GM18505 (cell line): ENCODE measurements around the gene PSMD13.
A peak's percentile ranks its signal among the peaks of the same experiment; 100 is the strongest.
"Not testable (repeated sequence)": the region's sequence is repeated elsewhere in the genome, so short reads cannot be mapped to it uniquely, and the experiment has no call there.

Source experiments
- ATAC-seq: cut with Tn5 transposase; IDR thresholded peaks from one replicate; pipeline ENCODE4 v1.9.1; 2021; ENCODE audit not compliant: unreplicated experiment
- POLR2A ChIP-seq: IDR thresholded peaks from 4 replicates; pipeline ENCODE4 v1.6.1; 2011; ENCODE audit warnings: borderline replicate concordance; ENCODE audit not compliant: insufficient read depth, insufficient read length; ENCODE audit errors: extremely low read depth

PSMD13 gene

GRCh38 chr11:235180-235579 is 1.6 kb upstream of the PSMD13 start:
- no peak for ATAC-seq
- TF ChIP-seq POLR2A, result no peak

- no peak for ATAC-seq
- TF ChIP-seq POLR2A, result no peak
Observed at GRCh38 chr11:235609-235996, 1.2 kb upstream of the PSMD13 start.

DNA sequence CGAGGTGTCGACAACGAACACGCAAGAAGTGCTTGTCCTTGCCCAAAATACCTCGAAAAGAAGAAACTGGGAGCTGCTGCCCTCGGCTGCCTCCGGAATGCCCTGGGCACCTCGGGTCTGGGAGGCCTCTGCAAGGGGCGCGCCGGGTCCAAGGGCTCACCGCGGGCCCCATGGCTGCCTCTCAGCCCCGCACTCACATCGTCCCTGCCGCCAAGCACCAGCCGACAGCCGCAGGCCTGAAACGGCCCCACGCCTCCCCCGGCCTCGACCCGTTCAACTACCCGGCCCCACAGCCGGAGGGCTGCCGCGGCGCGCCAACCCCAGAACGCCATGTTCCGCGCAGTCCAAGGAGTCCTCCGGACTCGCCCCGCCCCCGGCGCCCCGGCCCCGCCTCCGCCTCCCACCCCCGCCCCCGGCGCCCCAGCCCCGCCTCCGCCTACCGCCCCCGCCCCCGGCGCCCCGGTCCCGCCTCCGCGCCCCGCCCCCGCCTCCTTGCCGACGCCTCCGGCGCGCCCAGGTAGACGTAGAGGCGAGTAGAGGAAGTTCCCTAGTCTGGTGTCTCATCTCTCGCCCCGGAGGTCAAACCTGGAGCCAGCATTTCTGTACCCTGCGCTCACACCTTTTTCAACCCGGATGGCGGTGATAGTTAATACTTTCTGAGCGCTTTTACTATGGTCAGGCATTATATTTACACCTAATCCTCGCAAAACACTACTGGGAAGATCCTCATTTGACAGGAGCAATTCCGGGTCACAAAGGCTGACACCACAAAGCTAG is 591 bp upstream of the PSMD13 start, which contains the start of gene SIRT3:
Gene SIRT3, minus strand, starts transcription at position 346 of the 777 bp plus-strand sequence. Its CDS starts 14 bp downstream, at position 332.
- peak; percentile 61 for ATAC-seq

GRCh38 chr11:238346-238745 is 1.6 kb downstream of the PSMD13 start:
- ATAC-seq, result not testable (repeated sequence)

More for the DNA sequence above, 591 bp upstream of the PSMD13 start, which contains the start of gene SIRT3:
- peak; percentile 69 for TF ChIP-seq POLR2A

DNA sequence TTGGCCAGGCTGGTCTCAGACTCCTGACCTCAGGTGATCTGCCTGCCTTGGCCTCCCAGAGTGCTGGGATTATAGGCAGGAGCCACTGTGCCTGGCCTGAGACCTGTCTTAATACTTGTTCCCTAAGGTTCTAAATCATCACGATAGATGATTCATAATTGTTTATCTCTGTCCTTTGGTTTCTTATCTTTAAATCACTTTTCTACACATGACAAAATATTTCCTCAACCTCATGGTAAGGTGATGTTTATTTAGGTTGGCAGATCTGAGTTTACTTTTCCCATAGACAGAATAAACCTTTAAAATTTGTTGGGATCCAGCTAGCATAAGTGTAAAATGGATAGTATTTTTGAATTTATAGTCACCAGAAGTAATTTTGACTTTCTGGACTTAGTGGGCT is 3.5 kb downstream of the PSMD13 start:
- TF ChIP-seq POLR2A, result no peak
- ATAC-seq, result no peak

DNA sequence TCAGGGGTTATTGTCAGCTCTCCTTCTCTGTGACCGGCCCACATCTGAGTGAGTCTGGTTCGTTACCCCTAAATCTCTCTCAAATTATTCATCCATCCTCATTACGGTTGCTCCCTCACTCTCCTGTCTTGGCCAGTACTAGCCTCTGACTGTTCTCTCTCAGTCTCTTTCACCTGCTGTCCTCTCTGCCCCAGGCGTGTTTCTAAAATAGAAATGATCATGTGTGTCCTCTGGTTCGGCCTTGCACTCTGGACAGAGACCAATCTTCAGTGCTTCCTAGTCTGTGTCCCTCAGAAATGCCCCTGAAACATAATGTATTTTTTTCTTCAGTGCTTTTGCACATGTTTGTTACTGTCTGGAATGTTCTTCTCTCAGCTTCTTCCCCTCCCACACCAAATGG is 4.9 kb downstream of the PSMD13 start:
- TF ChIP-seq POLR2A, result no peak
- no peak for ATAC-seq

DNA sequence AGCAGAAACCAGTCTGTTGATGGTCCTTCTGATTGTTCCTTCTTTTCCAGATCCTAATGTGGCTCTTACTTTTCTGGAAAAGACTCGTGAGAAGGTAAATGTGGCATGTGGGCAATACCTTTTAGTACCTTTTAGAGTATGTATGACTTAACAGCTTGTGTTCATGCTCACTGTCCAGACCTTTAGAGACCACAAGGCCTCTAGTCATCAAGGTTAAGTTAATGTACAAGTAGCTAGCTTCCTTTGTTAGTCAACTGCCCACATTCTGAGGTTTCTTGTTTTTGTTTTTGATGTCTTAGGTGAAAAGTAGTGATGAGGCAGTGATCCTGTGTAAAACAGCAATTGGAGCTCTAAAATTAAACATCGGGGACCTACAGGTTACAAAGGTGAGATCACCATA is 7.6 kb downstream of the PSMD13 start:
- ATAC-seq, result no peak
- TF ChIP-seq POLR2A, result no peak

- no peak for ATAC-seq
- no peak for TF ChIP-seq POLR2A
Observed at GRCh38 chr11:249062-249461, 12.3 kb downstream of the PSMD13 start.

DNA sequence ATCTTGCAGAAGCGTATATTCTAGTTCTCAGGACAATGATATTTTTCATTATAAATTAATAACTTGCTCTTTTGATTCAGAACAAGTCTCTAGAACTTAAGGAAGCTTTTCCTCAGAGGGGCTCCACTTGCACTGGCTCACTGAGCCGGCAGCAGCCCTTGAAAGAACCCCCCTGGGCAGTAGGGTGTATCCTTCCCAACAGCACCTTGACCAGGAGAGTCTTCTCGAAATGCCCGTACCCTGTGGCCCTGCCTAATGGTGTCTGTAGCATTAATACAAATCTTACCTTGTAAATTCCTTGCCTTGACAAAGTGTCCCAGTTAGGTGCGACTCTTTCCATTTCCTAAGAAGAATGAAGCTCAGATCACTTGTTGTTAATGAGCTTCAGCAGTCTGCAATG is 13.5 kb downstream of the PSMD13 start:
- no peak for TF ChIP-seq POLR2A
- no peak for ATAC-seq

DNA sequence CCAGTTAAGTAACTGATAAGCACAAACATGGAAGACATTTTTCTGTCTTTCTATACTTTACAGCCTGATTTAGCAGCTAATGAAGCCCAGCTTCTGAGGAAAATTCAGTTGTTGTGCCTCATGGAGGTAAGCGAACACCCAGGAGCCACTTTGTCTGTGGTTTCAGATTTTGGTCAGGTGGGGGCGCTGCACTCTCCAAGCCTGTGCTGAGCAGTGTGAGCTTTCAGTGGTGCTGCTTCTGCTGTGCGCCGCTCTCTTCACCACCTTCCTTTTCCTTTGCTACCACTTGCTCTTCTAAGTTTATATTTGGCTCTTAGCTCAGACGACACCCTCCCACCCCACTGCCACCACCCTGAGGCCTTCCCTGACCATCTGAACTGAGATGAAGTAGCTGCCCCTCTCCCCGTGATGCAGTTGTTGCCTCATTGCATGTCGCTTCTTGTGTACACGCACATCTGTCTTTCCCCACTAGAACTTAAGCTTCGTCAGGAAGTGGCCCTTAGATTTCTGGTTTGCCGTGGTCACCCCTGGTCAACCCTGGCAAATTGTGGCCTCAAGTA is 14.0 kb downstream of the PSMD13 start:
- no peak for TF ChIP-seq POLR2A
- ATAC-seq, result no peak

DNA sequence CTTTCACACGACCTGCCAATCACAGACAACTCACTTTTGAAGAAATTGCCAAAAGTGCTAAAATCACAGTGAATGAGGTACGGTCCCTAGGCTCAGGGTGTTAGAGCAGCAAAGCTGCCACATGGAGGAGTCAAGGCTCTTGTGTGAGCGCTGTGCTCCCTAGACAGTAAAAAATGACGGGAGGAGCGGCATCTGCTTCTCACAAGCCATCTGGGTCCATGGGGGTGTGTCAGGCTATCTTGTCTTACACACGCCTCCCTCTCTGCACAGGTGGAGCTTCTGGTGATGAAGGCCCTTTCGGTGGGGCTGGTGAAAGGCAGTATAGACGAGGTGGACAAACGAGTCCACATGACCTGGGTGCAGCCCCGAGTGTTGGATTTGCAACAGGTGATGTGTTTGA is 14.8 kb downstream of the PSMD13 start:
- no peak for TF ChIP-seq POLR2A
- no peak for ATAC-seq

DNA sequence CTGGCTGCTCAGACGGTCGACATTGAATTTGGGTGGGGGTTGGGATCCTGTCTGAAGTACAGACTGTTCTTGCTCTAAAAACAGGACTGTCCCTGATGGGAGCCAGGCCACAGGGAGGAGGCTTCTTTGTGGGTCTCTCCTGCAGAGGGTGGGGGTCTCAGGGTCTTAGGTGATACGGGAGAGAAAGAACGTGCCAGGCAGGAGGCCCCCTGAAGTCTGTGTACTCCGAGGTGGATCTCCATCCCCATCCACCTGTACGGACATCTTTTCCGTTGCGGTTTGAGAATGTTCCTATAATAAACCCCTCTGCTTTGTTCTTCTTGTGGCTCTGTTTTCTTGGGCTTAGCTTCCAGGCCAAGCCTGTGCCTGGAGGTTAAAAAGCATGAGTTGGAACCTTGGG is 15.9 kb downstream of the PSMD13 start:
- ATAC-seq, result no peak

DNA sequence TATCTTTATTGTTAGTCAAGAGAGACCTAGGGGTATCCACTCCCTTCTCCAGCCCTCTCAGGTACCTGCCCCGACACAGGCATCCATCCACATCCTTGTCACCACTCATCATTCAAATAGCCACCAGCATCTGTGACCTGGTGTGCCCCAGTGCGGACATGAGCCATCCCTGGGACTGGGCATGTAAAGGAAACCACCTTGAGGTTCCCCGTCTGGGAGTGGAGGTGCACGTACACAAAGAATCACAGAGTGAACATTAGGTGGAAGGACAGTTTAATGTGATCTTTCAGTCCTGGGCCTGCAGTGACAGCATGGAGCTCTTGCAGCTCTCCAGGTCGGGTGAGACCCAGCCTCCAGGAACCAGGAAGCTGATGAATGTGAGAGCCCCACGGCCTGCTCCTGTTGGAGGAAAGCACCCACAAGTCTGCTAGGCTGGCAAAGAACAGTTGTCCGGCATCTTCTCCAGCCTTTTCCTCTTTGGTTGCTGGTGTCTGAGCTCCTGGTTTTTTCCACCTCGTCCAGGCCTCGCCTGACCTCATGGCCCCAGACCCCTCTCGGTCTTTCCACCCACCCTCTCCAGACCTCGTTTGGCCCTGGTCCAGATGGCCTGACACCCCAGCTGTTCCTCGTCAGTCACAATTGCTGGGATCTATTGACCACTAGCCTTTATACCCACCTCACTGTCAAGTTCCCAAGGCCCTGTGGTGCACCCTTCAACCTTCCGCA is 16.5 kb downstream of the PSMD13 start:
- TF ChIP-seq POLR2A, result no peak
- no peak for ATAC-seq

More for the DNA sequence above, 15.9 kb downstream of the PSMD13 start:
- no peak for TF ChIP-seq POLR2A

GRCh38 chr11:253886-254270 is 17.1 kb downstream of the PSMD13 start:
- no peak for ATAC-seq
- TF ChIP-seq POLR2A, result no peak
